ENCODE results near the gene GID8.

GID8 gene

DNA sequence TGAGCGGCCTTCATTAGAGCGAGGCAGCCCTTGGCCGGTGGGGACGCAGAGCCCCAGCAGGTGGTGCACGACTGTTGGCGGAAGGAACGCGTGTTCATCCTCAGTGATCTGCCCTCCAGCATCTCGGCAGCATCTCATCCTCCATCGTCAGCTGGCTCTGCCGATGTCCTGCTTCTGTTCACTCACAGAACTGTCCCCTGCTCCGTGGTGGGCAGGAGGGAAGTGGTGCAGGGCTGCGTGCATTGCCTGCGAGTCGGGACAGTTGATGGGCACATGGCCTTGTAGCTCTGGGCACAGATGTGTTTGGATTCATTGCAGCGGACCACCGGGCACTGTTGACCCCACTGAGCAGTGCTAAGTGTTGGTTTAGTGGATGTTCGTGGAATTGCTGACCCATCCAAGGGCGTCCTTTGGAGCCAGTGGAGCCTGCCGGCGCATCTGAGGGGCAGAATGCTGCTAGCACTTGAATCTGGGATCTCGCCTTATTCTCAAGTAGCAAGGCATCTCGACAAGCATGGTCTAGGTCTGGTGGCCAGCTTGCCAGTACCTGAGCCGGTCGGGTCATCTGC is 7.9 kb downstream of the GID8 start:
- Histone ChIP-seq H2AK5ac (ENCODE audit: low read length, severe bottlenecking) (no peak overlapping the region), H3K9ac (ENCODE audit: low read length) (no peak overlapping the region), H2AFZ (ENCODE audit: low read depth, low read length) (no peak overlapping the region), H4K8ac (ENCODE audit: low read length) (no peak overlapping the region), H4K91ac (ENCODE audit: low read length) (no peak overlapping the region), H2BK120ac (ENCODE audit: low read depth, low read length) (no peak overlapping the region), H3K27me3 (ENCODE audit: control insufficient read depth in 1 of 2, insufficient read depth in 1 of 2, low read length in 2 of 2) (no peaks in the 10 kb centered on the region), H3K4ac (ENCODE audit: low read depth in 1 of 2, low read length in 2 of 2) (no peak overlapping the region), H3K14ac (ENCODE audit: low read length in 2 of 2) (no peak overlapping the region), H2BK15ac (ENCODE audit: low read depth, poor library complexity, severe bottlenecking) (no peak overlapping the region), H3K4me2 (ENCODE audit: low read length, poor library complexity, severe bottlenecking) (no peak overlapping the region), H3K23ac (ENCODE audit: low read length in 2 of 2) (no peak overlapping the region), H3K79me1 (replicated peaks; ENCODE audit: low read length, poor library complexity, severe bottlenecking) (peaks cover 41% of the 10 kb centered on the region), H3K9me3 (ENCODE audit: control insufficient read depth, low read length) (peaks cover 6% of the 10 kb centered on the region), H2BK5ac (ENCODE audit: low read depth, low read length, poor library complexity, severe bottlenecking) (no peak overlapping the region), H3K4me1 (ENCODE audit: control insufficient read depth, insufficient read depth, low read depth, low read length) (peaks cover 2% of the 10 kb centered on the region), H2BK12ac (ENCODE audit: low read length in 2 of 2) (no peak overlapping the region), H3K36me3 (ENCODE audit: control insufficient read depth in 1 of 2, insufficient read depth in 2 of 2, low read depth in 1 of 2, low read length in 2 of 2) (peaks cover 67 to 96% of the 10 kb centered on the region in 2 experiments), H3K27ac (ENCODE audit: low read length, poor library complexity, severe bottlenecking) (no peak overlapping the region), H3K18ac (ENCODE audit: low read depth in 1 of 2, low read length in 2 of 2) (no peak overlapping the region), H3K4me3 (ENCODE audit: insufficient read depth in 1 of 2, low read depth in 1 of 2, low read length in 2 of 2) (no peak overlapping the region)
- DNase-seq = no peak
- 95% methylated on average over 25 of the region's 25 CpGs for WGBS

DNA sequence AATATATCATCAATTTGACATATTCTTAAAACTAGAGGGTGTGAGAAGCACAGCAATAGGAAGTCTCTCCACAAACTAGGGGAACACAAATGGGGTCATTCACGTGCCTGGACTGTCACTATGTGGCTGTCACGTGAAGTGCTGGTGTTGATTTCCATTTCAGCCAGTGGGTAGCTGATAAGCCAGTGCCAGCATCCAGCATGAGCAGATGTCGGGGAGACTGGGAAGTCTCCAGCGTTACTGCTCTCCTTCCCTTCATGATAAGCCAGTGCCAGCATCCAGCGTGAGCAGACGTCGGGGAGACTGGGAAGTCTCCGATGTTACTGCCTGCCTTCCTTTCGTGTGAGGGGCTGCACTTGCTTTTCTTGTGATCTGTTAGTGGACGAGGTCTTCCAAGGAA is 9.0 kb downstream of the GID8 start:
- H2BK15ac ChIP-seq (ENCODE audit: low read depth, poor library complexity, severe bottlenecking) = no peak overlapping the region
- peaks cover 2% of the 10 kb centered on the region for H3K4me1 ChIP-seq (ENCODE audit: control insufficient read depth, insufficient read depth, low read depth, low read length)
- WGBS = 93% methylated on average over 10 of the region's 10 CpGs
- H2BK120ac ChIP-seq (ENCODE audit: low read depth, low read length) = no peak overlapping the region
- H3K27me3 ChIP-seq (ENCODE audit: control insufficient read depth in 1 of 2, insufficient read depth in 1 of 2, low read length in 2 of 2) = no peaks in the 10 kb centered on the region
- no peak overlapping the region for H3K18ac ChIP-seq (ENCODE audit: low read depth in 1 of 2, low read length in 2 of 2)
- no peak overlapping the region for H3K4ac ChIP-seq (ENCODE audit: low read depth in 1 of 2, low read length in 2 of 2)
- no peak overlapping the region for H3K23ac ChIP-seq (ENCODE audit: low read length in 2 of 2)
- no peak overlapping the region for H2AFZ ChIP-seq (ENCODE audit: low read depth, low read length)
- no peak overlapping the region for H3K14ac ChIP-seq (ENCODE audit: low read length in 2 of 2)
- no peak overlapping the region for H3K9ac ChIP-seq (ENCODE audit: low read length)
- H2AK5ac ChIP-seq (ENCODE audit: low read length, severe bottlenecking) = no peak overlapping the region
- DNase-seq = no peak
- no peak overlapping the region for H3K4me3 ChIP-seq (ENCODE audit: insufficient read depth in 1 of 2, low read depth in 1 of 2, low read length in 2 of 2)
- H3K79me1 ChIP-seq (replicated peaks; ENCODE audit: low read length, poor library complexity, severe bottlenecking) = peaks cover 41% of the 10 kb centered on the region
- no peak overlapping the region for H4K8ac ChIP-seq (ENCODE audit: low read length)
- H3K36me3 ChIP-seq (ENCODE audit: control insufficient read depth in 1 of 2, insufficient read depth in 2 of 2, low read depth in 1 of 2, low read length in 2 of 2) = peaks cover 71 to 89% of the 10 kb centered on the region in 2 experiments
- no peak overlapping the region for H3K4me2 ChIP-seq (ENCODE audit: low read length, poor library complexity, severe bottlenecking)
- H2BK5ac ChIP-seq (ENCODE audit: low read depth, low read length, poor library complexity, severe bottlenecking) = no peak overlapping the region
- peaks cover 6% of the 10 kb centered on the region for H3K9me3 ChIP-seq (ENCODE audit: control insufficient read depth, low read length)
- H2BK12ac ChIP-seq (ENCODE audit: low read length in 2 of 2) = no peak overlapping the region
- no peak overlapping the region for H4K91ac ChIP-seq (ENCODE audit: low read length)
- H3K27ac ChIP-seq (ENCODE audit: low read length, poor library complexity, severe bottlenecking) = no peak overlapping the region

DNA sequence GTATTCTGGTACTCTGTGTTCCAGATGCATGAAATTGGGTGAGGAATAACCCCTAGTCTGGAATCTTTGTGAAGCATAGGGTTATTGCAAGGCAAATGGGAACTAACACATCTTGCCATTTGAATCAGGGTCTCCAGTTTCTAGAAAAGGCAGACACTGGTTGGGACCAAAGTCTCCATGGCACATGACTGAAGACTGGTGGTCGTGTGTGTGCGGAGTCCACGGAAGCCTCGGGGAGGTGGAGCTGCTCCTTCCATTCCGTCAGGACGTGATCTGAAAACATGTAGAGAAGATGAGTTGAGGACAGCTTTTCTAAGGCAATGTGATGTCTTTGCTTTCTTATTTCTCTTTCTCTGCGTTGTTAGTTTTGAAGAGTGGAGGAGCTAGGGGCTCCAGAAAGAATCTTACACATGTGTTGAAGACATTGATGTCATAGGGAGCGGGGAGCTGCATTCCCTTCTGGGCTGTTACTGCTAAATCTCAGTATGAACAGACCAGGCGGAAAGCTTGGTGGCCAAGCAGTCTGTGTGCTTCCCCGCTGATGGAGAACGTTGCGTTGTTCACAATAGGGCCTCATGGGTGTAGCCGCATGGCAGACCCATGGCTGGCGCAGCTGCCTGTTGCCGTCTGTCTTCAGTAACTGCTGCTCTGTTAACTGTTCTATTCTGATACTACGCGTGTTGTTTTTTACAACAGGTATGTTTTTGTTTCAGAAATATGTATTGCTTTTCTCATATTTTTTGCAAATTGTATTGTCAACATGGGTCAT is 9.8 kb downstream of the GID8 start:
- Histone ChIP-seq H3K23ac (ENCODE audit: low read length in 2 of 2) (no peak overlapping the region), H3K9me3 (ENCODE audit: control insufficient read depth, low read length) (peaks cover 6% of the 10 kb centered on the region), H2AFZ (ENCODE audit: low read depth, low read length) (no peak overlapping the region), H4K8ac (ENCODE audit: low read length) (no peak overlapping the region), H3K4ac (ENCODE audit: low read depth in 1 of 2, low read length in 2 of 2) (no peak overlapping the region), H3K4me1 (ENCODE audit: control insufficient read depth, insufficient read depth, low read depth, low read length) (peaks cover 5% of the 10 kb centered on the region), H3K27me3 (ENCODE audit: control insufficient read depth in 1 of 2, insufficient read depth in 1 of 2, low read length in 2 of 2) (no peaks in the 10 kb centered on the region), H2BK15ac (ENCODE audit: low read depth, poor library complexity, severe bottlenecking) (no peak overlapping the region), H3K36me3 (ENCODE audit: control insufficient read depth in 1 of 2, insufficient read depth in 2 of 2, low read depth in 1 of 2, low read length in 2 of 2) (peaks cover 68 to 83% of the 10 kb centered on the region in 2 experiments), H3K9ac (ENCODE audit: low read length) (no peak overlapping the region), H3K18ac (ENCODE audit: low read depth in 1 of 2, low read length in 2 of 2) (no peak overlapping the region), H3K79me1 (replicated peaks; ENCODE audit: low read length, poor library complexity, severe bottlenecking) (peaks cover 39% of the 10 kb centered on the region), H3K27ac (ENCODE audit: low read length, poor library complexity, severe bottlenecking) (no peak overlapping the region), H3K4me3 (ENCODE audit: insufficient read depth in 1 of 2, low read depth in 1 of 2, low read length in 2 of 2) (no peak overlapping the region), H4K91ac (ENCODE audit: low read length) (no peak overlapping the region), H2AK5ac (ENCODE audit: low read length, severe bottlenecking) (no peak overlapping the region), H2BK5ac (ENCODE audit: low read depth, low read length, poor library complexity, severe bottlenecking) (no peak overlapping the region), H2BK120ac (ENCODE audit: low read depth, low read length) (no peak overlapping the region), H3K14ac (ENCODE audit: low read length in 2 of 2) (no peak overlapping the region), H2BK12ac (ENCODE audit: low read length in 2 of 2) (no peak overlapping the region), H3K4me2 (ENCODE audit: low read length, poor library complexity, severe bottlenecking) (no peak overlapping the region)
- no peak for DNase-seq
- 97% methylated on average over 17 of the region's 17 CpGs for WGBS

DNA sequence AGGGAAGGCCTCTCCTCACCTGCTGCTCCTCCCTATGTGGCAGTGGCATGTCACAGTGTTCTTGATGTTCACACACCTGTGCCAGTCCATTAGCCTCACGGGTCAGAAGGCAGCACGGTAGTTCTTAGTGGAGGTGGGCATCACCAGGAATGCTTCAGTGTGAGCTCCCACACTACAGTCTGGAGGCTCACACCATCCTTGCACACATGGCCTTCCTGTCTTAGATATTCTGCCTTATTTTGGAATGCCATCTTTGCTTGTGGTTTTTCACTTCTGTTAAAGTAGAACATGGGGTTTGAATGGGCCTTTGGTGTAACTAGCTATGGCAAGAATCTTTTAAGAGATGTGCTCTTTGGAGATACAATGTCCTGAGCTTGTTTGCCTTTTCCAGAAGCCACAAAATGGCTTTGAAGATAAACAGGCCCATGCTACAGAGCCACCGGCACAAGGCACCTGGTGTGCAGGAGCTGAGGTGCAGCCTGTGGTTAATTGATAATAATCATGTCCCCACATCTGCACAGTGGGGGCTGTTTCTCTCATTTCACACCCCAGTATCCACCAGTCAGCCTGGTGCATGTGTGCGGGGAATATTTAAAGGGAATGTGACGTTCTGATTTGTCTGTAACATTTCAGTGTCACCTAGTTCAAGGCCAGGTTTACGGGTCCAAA is 11.3 kb downstream of the GID8 start:
- no peak overlapping the region for H4K91ac ChIP-seq (ENCODE audit: low read length)
- no peak overlapping the region for H3K4ac ChIP-seq (ENCODE audit: low read depth in 1 of 2, low read length in 2 of 2)
- H3K27ac ChIP-seq (ENCODE audit: low read length, poor library complexity, severe bottlenecking) = no peak overlapping the region
- H2BK12ac ChIP-seq (ENCODE audit: low read length in 2 of 2) = no peak overlapping the region
- peaks cover 6% of the 10 kb centered on the region for H3K9me3 ChIP-seq (ENCODE audit: control insufficient read depth, low read length)
- no peak overlapping the region for H2BK120ac ChIP-seq (ENCODE audit: low read depth, low read length)
- no peak for DNase-seq
- no peaks in the 10 kb centered on the region for H3K27me3 ChIP-seq (ENCODE audit: control insufficient read depth in 1 of 2, insufficient read depth in 1 of 2, low read length in 2 of 2)
- H2AK5ac ChIP-seq (ENCODE audit: low read length, severe bottlenecking) = no peak overlapping the region
- no peak overlapping the region for H2BK15ac ChIP-seq (ENCODE audit: low read depth, poor library complexity, severe bottlenecking)
- H2AFZ ChIP-seq (ENCODE audit: low read depth, low read length) = no peak overlapping the region
- H4K8ac ChIP-seq (ENCODE audit: low read length) = no peak overlapping the region
- H3K18ac ChIP-seq (ENCODE audit: low read depth in 1 of 2, low read length in 2 of 2) = no peak overlapping the region
- H3K23ac ChIP-seq (ENCODE audit: low read length in 2 of 2) = no peak overlapping the region
- no peak overlapping the region for H3K9ac ChIP-seq (ENCODE audit: low read length)
- H3K4me1 ChIP-seq (ENCODE audit: control insufficient read depth, insufficient read depth, low read depth, low read length) = peaks cover 17% of the 10 kb centered on the region
- no peak overlapping the region for H3K4me3 ChIP-seq (ENCODE audit: insufficient read depth in 1 of 2, low read depth in 1 of 2, low read length in 2 of 2)
- H3K79me1 ChIP-seq (replicated peaks; ENCODE audit: low read length, poor library complexity, severe bottlenecking) = peaks cover 31% of the 10 kb centered on the region
- WGBS = 91% methylated on average over 6 of the region's 6 CpGs
- no peak overlapping the region for H3K14ac ChIP-seq (ENCODE audit: low read length in 2 of 2)
- H2BK5ac ChIP-seq (ENCODE audit: low read depth, low read length, poor library complexity, severe bottlenecking) = no peak overlapping the region
- H3K4me2 ChIP-seq (ENCODE audit: low read length, poor library complexity, severe bottlenecking) = no peak overlapping the region
- H3K36me3 ChIP-seq (ENCODE audit: control insufficient read depth in 1 of 2, insufficient read depth in 2 of 2, low read depth in 1 of 2, low read length in 2 of 2) = peaks cover 59 to 67% of the 10 kb centered on the region in 2 experiments
